Prostate gland (tissue), 2 donors: ENCODE data around the gene PTTG1IP2.

Experiments used
- POLR2AphosphoS5 ChIP-seq: sonication (generic); formaldehyde crosslinking; IDR thresholded peaks from one replicate; pipeline ENCODE4 v1.6.1; 2017; ENCODE audit warnings: antibody characterized with exemption
- TF ChIP-seq, protein P1 (sequence below), 4 experiments: fragments of 200-600 bp in 2 of 4; fragments of 450-650 bp in 2 of 4; sonication (generic) in 2 of 4; IDR thresholded peaks; 1 replicate in 3 of 4; 2 replicates in 1 of 4; pipeline ENCODE4 v1.5.1; 2016 to 2019; ENCODE audit warnings: antibody characterized with exemption in 4 of 4, mild to moderate bottlenecking in 2 of 4, moderate library complexity in 2 of 4

DNA sequence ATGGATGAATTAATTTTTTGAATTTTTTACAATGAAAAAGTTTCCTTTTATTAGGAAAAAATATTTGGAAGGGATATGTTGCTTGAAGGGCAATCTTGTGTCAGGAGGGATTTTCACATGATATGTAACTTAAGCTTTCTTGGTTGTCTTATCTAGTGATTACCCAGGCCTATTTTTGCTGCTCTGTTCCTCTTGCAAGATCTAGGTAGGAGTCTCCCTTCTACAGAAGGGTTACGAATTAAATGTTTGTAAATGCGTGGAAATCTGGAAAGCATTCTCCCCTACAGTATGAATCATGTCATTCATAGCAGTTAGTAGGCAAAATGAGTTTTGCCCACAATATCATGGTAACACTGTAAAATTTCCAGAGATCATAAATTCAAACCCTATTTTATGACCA lies 69.0 kb downstream of the PTTG1IP2 start:
- no peak for TF ChIP-seq POLR2AphosphoS5
- TF ChIP-seq, protein P1, sequence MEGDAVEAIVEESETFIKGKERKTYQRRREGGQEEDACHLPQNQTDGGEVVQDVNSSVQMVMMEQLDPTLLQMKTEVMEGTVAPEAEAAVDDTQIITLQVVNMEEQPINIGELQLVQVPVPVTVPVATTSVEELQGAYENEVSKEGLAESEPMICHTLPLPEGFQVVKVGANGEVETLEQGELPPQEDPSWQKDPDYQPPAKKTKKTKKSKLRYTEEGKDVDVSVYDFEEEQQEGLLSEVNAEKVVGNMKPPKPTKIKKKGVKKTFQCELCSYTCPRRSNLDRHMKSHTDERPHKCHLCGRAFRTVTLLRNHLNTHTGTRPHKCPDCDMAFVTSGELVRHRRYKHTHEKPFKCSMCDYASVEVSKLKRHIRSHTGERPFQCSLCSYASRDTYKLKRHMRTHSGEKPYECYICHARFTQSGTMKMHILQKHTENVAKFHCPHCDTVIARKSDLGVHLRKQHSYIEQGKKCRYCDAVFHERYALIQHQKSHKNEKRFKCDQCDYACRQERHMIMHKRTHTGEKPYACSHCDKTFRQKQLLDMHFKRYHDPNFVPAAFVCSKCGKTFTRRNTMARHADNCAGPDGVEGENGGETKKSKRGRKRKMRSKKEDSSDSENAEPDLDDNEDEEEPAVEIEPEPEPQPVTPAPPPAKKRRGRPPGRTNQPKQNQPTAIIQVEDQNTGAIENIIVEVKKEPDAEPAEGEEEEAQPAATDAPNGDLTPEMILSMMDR (IDR thresholded peaks at IDR 0.05), result no peak
